B cell (primary cell): ENCODE data around the gene DNAAF1.

Experiments used
- EZH2 ChIP-seq: IDR thresholded peaks from 2 replicates; pipeline ENCODE4 v1.6.1; 2012; ENCODE audit warnings: borderline replicate concordance, low read depth, mild to moderate bottlenecking, moderate library complexity, low read length; ENCODE audit not compliant: insufficient read depth, poor library complexity, severe bottlenecking
- TF ChIP-seq, protein P1 (sequence below): fragments of 200-600 bp; IDR thresholded peaks from one replicate; pipeline ENCODE4 v1.8.0; 2022; ENCODE audit warnings: antibody characterized with exemption, mild to moderate bottlenecking

GRCh38 chr16:84175350-84176081, 30.4 kb downstream of the DNAAF1 start:
- TF ChIP-seq, protein P1, sequence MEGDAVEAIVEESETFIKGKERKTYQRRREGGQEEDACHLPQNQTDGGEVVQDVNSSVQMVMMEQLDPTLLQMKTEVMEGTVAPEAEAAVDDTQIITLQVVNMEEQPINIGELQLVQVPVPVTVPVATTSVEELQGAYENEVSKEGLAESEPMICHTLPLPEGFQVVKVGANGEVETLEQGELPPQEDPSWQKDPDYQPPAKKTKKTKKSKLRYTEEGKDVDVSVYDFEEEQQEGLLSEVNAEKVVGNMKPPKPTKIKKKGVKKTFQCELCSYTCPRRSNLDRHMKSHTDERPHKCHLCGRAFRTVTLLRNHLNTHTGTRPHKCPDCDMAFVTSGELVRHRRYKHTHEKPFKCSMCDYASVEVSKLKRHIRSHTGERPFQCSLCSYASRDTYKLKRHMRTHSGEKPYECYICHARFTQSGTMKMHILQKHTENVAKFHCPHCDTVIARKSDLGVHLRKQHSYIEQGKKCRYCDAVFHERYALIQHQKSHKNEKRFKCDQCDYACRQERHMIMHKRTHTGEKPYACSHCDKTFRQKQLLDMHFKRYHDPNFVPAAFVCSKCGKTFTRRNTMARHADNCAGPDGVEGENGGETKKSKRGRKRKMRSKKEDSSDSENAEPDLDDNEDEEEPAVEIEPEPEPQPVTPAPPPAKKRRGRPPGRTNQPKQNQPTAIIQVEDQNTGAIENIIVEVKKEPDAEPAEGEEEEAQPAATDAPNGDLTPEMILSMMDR, result peak; percentile 64
- TF ChIP-seq EZH2, result no peak
